Measurements from ENCODE around the gene ANO4. TPM values are rescaled to one million over a fixed set of nuclear protein-coding genes. Genes with fewer than 3 reads are reported as not detected.

The ANO4 gene
- total RNA-seq, 1 experiment from 2014 or later, result 5.7 TPM

DNA sequence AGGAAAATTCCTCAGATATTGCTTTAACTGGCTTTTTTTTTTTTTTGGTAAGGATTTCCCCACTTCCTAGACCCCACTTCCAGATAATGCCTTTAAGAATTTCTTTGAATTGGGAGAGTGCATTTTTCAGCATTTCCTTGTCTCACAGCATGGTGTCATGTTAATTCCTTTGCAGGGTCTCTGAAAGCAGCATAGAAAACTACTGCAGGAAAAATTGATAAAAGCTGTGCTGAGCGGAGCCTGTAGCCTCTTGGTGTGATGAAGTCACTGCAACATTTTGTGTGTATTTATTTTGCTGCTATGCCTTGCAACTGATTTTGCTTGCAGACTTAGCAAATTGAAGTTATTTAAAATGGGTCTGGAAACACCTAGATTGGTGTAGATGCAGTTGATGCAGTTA, 2.7 kb downstream of the ANO4 start:
- no peaks in the 10 kb centered on the region for H3K9me3 Mint-ChIP-seq
- no peak overlapping the region for H3K9ac ChIP-seq (ENCODE audit: extremely low read depth, insufficient read length, low read length)
- no peak overlapping the region for H3T11ph ChIP-seq (ENCODE audit: low read length)
- TF ChIP-seq CTCF (conservative IDR thresholded peaks at IDR 0.05), result no peak
- no peak overlapping the region for H4K8ac ChIP-seq (replicated peaks; ENCODE audit: insufficient read length, low read depth, low read length)
- H3K27ac ChIP-seq (ENCODE audit: insufficient read length, low read depth, low read length), result no peak overlapping the region
- no peak overlapping the region for H3K27ac Mint-ChIP-seq
- no peak overlapping the region for H3K23ac ChIP-seq (ENCODE audit: insufficient read length, low read depth, low read length)
- H3K79me1 ChIP-seq (ENCODE audit: insufficient read depth, low read depth, low read length, poor library complexity, severe bottlenecking), result no peaks in the 10 kb centered on the region
- DNase-seq, result no peak
- no peaks in the 10 kb centered on the region for H3K79me2 ChIP-seq (ENCODE audit: insufficient read depth, low read length)
- H3K4me1 Mint-ChIP-seq, result peaks cover 36 to 53% of the 10 kb centered on the region in 2 experiments
- H3K36me3 Mint-ChIP-seq (ENCODE audit: insufficient read depth in 1 of 3, low read depth in 3 of 3), result no peaks in the 10 kb centered on the region
- no peak overlapping the region for H3K4me2 ChIP-seq (ENCODE audit: insufficient read depth, insufficient read length, low read length)
- H3K27me3 Mint-ChIP-seq (ENCODE audit: low read depth), result peaks cover 12% of the 10 kb centered on the region
- H3K4me1 ChIP-seq (ENCODE audit: insufficient read depth, low read length), result 0 out of 2 replicates have a peak, but pooled peaks cover 3% of the 10 kb centered on the region
- H3K27me3 ChIP-seq (ENCODE audit: insufficient read depth, low read length), result no peaks in the 10 kb centered on the region
- WGBS (ENCODE audit: extremely low coverage, insufficient read length, low lambda C conversion rate), result no CpG with 5 or more reads among the region's 1 CpG
- no peak overlapping the region for H3K18ac ChIP-seq (ENCODE audit: insufficient read length, low read depth, low read length)
- H2AFZ ChIP-seq (ENCODE audit: low read length), result no peak overlapping the region
- H3K9me3 ChIP-seq (ENCODE audit: control insufficient read depth, low read depth, low read length), result no peaks in the 10 kb centered on the region
- H4K91ac ChIP-seq (ENCODE audit: insufficient read length, low read depth, low read length), result no peak overlapping the region
- H3K14ac ChIP-seq (ENCODE audit: insufficient read depth, low read length), result no peak overlapping the region
- H2BK15ac ChIP-seq (ENCODE audit: low read depth, low read length), result no peak overlapping the region
- H2BK120ac ChIP-seq (ENCODE audit: low read depth, low read length, poor library complexity, severe bottlenecking), result no peak overlapping the region
- H2BK20ac ChIP-seq (ENCODE audit: low read depth, low read length, poor library complexity, severe bottlenecking), result no peak overlapping the region
- H2AK5ac ChIP-seq (ENCODE audit: insufficient read length, low read length), result no peak overlapping the region
- H4K5ac ChIP-seq (ENCODE audit: insufficient read length, low read depth, low read length), result no peak overlapping the region
- no peaks in the 10 kb centered on the region for H3K23me2 ChIP-seq (ENCODE audit: insufficient read length, low read depth, low read length, poor library complexity, severe bottlenecking)
- H4K20me1 ChIP-seq (ENCODE audit: control insufficient read depth, insufficient read depth, insufficient read length), result no peaks in the 10 kb centered on the region
- H2BK12ac ChIP-seq (ENCODE audit: insufficient read length, low read depth, low read length), result no peak overlapping the region
- H3K4me3 Mint-ChIP-seq, result no peak overlapping the region
- H2BK5ac ChIP-seq (ENCODE audit: insufficient read length, low read length), result no peak overlapping the region
- no peak overlapping the region for H3K56ac ChIP-seq (ENCODE audit: insufficient read length, low read depth, low read length)
- no peak overlapping the region for H3K4ac ChIP-seq (ENCODE audit: low read depth, low read length)
